Natural killer cell (primary cell): ENCODE data around the gene ZNF800. TPM values are rescaled to one million over a fixed set of nuclear protein-coding genes. Genes with fewer than 3 reads are reported as not detected.
A peak's percentile ranks its signal among the peaks of the same experiment; 100 is the strongest.

Experiments used
- ATAC-seq, 3 donors: fragments of 150-1000 bp in 2 of 3; fragments of 200-7000 bp in 1 of 3; cut with Tn5 transposase; 1 replicate in 1 of 3; 2 replicates in 2 of 3; pipeline ENCODE4 v1.10.0; 2021; ENCODE audit warnings: mild to moderate bottlenecking in 2 of 3, moderate library complexity in 2 of 3
- DNase-seq, 2 donors: peaks; one replicate each; pipeline versions ENCODE4 v3.0.0 to v3.0.0-alpha.2; 2013 to 2021; ENCODE audit warnings: mixed read lengths in 1 of 2
- H3K27ac ChIP-seq: one replicate; pipeline ENCODE4 v1.5.1; 2013; ENCODE audit warnings: mild to moderate bottlenecking, low read length
- H3K27me3 ChIP-seq: one replicate; pipeline ENCODE4 v1.6.1; 2013; ENCODE audit warnings: low read length; ENCODE audit not compliant: control insufficient read depth, insufficient read depth
- H3K36me3 ChIP-seq: one replicate; pipeline ENCODE4 v1.6.1; 2013; ENCODE audit warnings: low read length; ENCODE audit not compliant: control insufficient read depth, insufficient read depth
- H3K4me1 ChIP-seq: one replicate; pipeline ENCODE4 v1.6.1; 2013; ENCODE audit warnings: low read length; ENCODE audit not compliant: control insufficient read depth, insufficient read depth
- H3K4me3 ChIP-seq: one replicate; pipeline ENCODE4 v1.5.1; 2013; ENCODE audit warnings: low read length
- H3K9me3 ChIP-seq: one replicate; pipeline ENCODE4 v1.6.1; 2013; ENCODE audit warnings: low read length; ENCODE audit not compliant: control insufficient read depth, insufficient read depth
- H3K27ac Mint-ChIP-seq, 2 donors: one replicate each; pipeline ENCODE4 v1.8.0; 2022; ENCODE audit warnings: mild to moderate bottlenecking in 2 of 2, mixed read lengths in 2 of 2, moderate library complexity in 1 of 2
- H3K27me3 Mint-ChIP-seq, 2 donors: one replicate each; pipeline ENCODE4 v1.8.0; 2022; ENCODE audit warnings: low read depth in 2 of 2, mixed read lengths in 2 of 2
- H3K36me3 Mint-ChIP-seq: one replicate; pipeline ENCODE4 v1.8.0; 2022; ENCODE audit warnings: mixed read lengths
- H3K4me1 Mint-ChIP-seq, 2 donors: one replicate each; pipeline ENCODE4 v1.8.0; 2022; ENCODE audit warnings: mixed read lengths in 2 of 2
- H3K4me3 Mint-ChIP-seq: one replicate; pipeline ENCODE4 v1.8.0; 2022; ENCODE audit warnings: mild to moderate bottlenecking, moderate library complexity, mixed read lengths
- H3K9me3 Mint-ChIP-seq, 2 donors: one replicate each; pipeline ENCODE4 v1.8.0; 2022; ENCODE audit warnings: mixed read lengths in 2 of 2
- CTCF ChIP-seq: fragments of 200-600 bp; IDR thresholded peaks from one replicate; pipeline ENCODE4 v1.8.0; 2022; ENCODE audit warnings: antibody characterized with exemption
- WGBS: methylation state at CpG from one replicate; pipeline ENCODE4 v1.1.7; 2013; ENCODE audit warnings: missing lambda C conversion rate; ENCODE audit not compliant: insufficient coverage; 5-methylcytosine and 5-hydroxymethylcytosine counted together
- intact Hi-C: fragments of 100-400 bp; cut with micrococcal nuclease; formaldehyde crosslinking; loops from one replicate; pipeline ENCODE4 v1.14.2; 2022
- total RNA-seq, 4 donors: library from RNA; stranded (reverse); fragments of 120-200 nt in 1 of 4; gene quantifications; one replicate each; pipeline versions ENCODE4 v1.2.3 to v1.2.4, GENCODE V29; 2013 to 2022

Gene ZNF800
- total RNA-seq, 3 donors from 2014 or later (not counting 1 experiment from before 2014, with no cell fraction given) = 93.3 to 107 (median 101) TPM

- Histone ChIP-seq H3K4me3 (peak overlapping the region; percentile 35), H3K36me3 (no peaks in the 10 kb centered on the region), H3K27ac (no peak overlapping the region), H3K4me1 (peaks cover 7% of the 10 kb centered on the region), H3K9me3 (no peaks in the 10 kb centered on the region), H3K27me3 (no peaks in the 10 kb centered on the region)
- Mint-ChIP-seq H3K36me3 (no peaks in the 10 kb centered on the region), H3K4me3 (peak overlapping the region; percentile 80), H3K9me3 (no peaks in the 10 kb centered on the region), H3K27me3 (peaks cover 0 to 2% of the 10 kb centered on the region in 2 donors), H3K27ac (peak overlapping the region in 1 of 2 donors; percentile 11), H3K4me1 (peaks cover 16 to 38% of the 10 kb centered on the region in 2 donors)
- DNase-seq (peak; percentile 71 to 88), ATAC-seq (peak; percentile 98 to 99 (median 99))
- intact Hi-C loops = loop anchor here (1.0 kb wide), 1 partner anchor 100 kb away; no protein-coding TSS in a partner anchor
- peak; percentile 44 for TF ChIP-seq CTCF
- 4% methylated on average over 79 of the region's 79 CpGs for WGBS
Observed at GRCh38 chr7:127347567-127348246, 44.8 kb downstream of the ZNF800 start.

GRCh38 chr7:127346575-127347256 is 45.8 kb downstream of the ZNF800 start:
- 86% methylated on average over 9 of the region's 9 CpGs for WGBS
- no peaks in the 10 kb centered on the region for H3K9me3 Mint-ChIP-seq
- intact Hi-C loops = loop anchor here (1.0 kb wide), 1 partner anchor 101 kb away; no protein-coding TSS in a partner anchor
- no peak for DNase-seq
- H3K27ac ChIP-seq = no peak overlapping the region
- peaks cover 0 to 2% of the 10 kb centered on the region in 2 donors for H3K27me3 Mint-ChIP-seq
- no peak overlapping the region for H3K4me3 ChIP-seq
- H3K27me3 ChIP-seq = no peaks in the 10 kb centered on the region
- H3K36me3 ChIP-seq = no peaks in the 10 kb centered on the region
- ATAC-seq = no peak
- peak overlapping the region; percentile 80 for H3K4me3 Mint-ChIP-seq
- no peaks in the 10 kb centered on the region for H3K9me3 ChIP-seq
- peak overlapping the region in 1 of 2 donors; percentile 11 for H3K27ac Mint-ChIP-seq
- no peak for TF ChIP-seq CTCF
- no peaks in the 10 kb centered on the region for H3K36me3 Mint-ChIP-seq
- peaks cover 9 to 31% of the 10 kb centered on the region in 2 donors for H3K4me1 Mint-ChIP-seq
- H3K4me1 ChIP-seq = peaks cover 7% of the 10 kb centered on the region

GRCh38 chr7:127342596-127342995 is 49.9 kb downstream of the ZNF800 start:
- Mint-ChIP-seq H3K9me3 (no peaks in the 10 kb centered on the region), H3K4me3 (no peak overlapping the region), H3K36me3 (no peaks in the 10 kb centered on the region), H3K27me3 (peaks cover 14% of the 10 kb centered on the region in 2 donors), H3K4me1 (peaks cover 9 to 21% of the 10 kb centered on the region in 2 donors), H3K27ac (no peak overlapping the region)
- Histone ChIP-seq H3K4me3 (no peak overlapping the region), H3K4me1 (peaks cover 4% of the 10 kb centered on the region), H3K36me3 (no peaks in the 10 kb centered on the region), H3K27me3 (no peaks in the 10 kb centered on the region), H3K27ac (no peak overlapping the region), H3K9me3 (no peaks in the 10 kb centered on the region)
- ATAC-seq = no peak
- no peak for TF ChIP-seq CTCF
- intact Hi-C loops = no loop called here
- DNase-seq = no peak
- 100% methylated on average over 1 of the region's 1 CpG for WGBS
